WERI-Rb-1 (cell line): ENCODE results near the gene MAPKAP1.

Source experiments
- DNase-seq: peaks from one replicate; pipeline ENCODE4 v3.0.0-alpha.2; 2020
- H3K27ac ChIP-seq: fragments of 250-450 bp; sonication (Bioruptor Pico); 2 replicates; pipeline ENCODE4 v1.5.1; 2020; ENCODE audit warnings: mild to moderate bottlenecking, moderate library complexity
- H3K27me3 ChIP-seq: fragments of 250-450 bp; sonication (Bioruptor Pico); 2 replicates; pipeline ENCODE4 v1.5.1; 2021; ENCODE audit warnings: mild to moderate bottlenecking, low read depth, moderate library complexity; ENCODE audit not compliant: insufficient read depth, severe bottlenecking
- H3K36me3 ChIP-seq: fragments of 250-450 bp; sonication (Bioruptor Pico); 2 replicates; pipeline ENCODE4 v1.5.1; 2020; ENCODE audit warnings: mild to moderate bottlenecking, moderate library complexity
- H3K4me3 ChIP-seq: 2 replicates; pipeline ENCODE4 v1.5.1; 2011; ENCODE audit warnings: low read depth, mild to moderate bottlenecking, control low read depth, low read length
- H3K9me3 ChIP-seq: fragments of 250-450 bp; sonication (Bioruptor Pico); 2 replicates; pipeline ENCODE4 v1.5.1; 2021; ENCODE audit warnings: mild to moderate bottlenecking, moderate library complexity; ENCODE audit not compliant: severe bottlenecking
- CTCF ChIP-seq: IDR thresholded peaks from 2 replicates; pipeline ENCODE4 v1.5.1; 2011; ENCODE audit warnings: low read depth, mild to moderate bottlenecking, control low read depth, inconsistent platforms, low read length

MAPKAP1 gene

GRCh38 chr9:125681086-125681622 lies 25.9 kb downstream of the MAPKAP1 start:
- H3K9me3 ChIP-seq: no peaks in the 10 kb centered on the region
- H3K27me3 ChIP-seq: no peaks in the 10 kb centered on the region
- H3K27ac ChIP-seq: no peak overlapping the region; the same call in 1 of the 2 replicates
- no peak for TF ChIP-seq CTCF
- H3K36me3 ChIP-seq: no peaks in the 10 kb centered on the region; the same call in 1 of the 2 replicates
- H3K4me3 ChIP-seq: no peak overlapping the region
- DNase-seq: no peak

GRCh38 chr9:125680445-125680844 lies 26.6 kb downstream of the MAPKAP1 start:
- no peak overlapping the region for H3K27ac ChIP-seq
- no peaks in the 10 kb centered on the region for H3K9me3 ChIP-seq
- no peak for DNase-seq
- no peaks in the 10 kb centered on the region; the same call in 1 of the 2 replicates for H3K36me3 ChIP-seq
- H3K27me3 ChIP-seq: no peaks in the 10 kb centered on the region
- TF ChIP-seq CTCF: no peak
- no peak overlapping the region for H3K4me3 ChIP-seq

- no peaks in the 10 kb centered on the region; the same call in 1 of the 2 replicates for H3K36me3 ChIP-seq
- no peak for TF ChIP-seq CTCF
- H3K27me3 ChIP-seq: no peaks in the 10 kb centered on the region
- DNase-seq: no peak
- no peak overlapping the region for H3K4me3 ChIP-seq
- H3K27ac ChIP-seq: no peak overlapping the region
- H3K9me3 ChIP-seq: no peaks in the 10 kb centered on the region
Observed at GRCh38 chr9:125679597-125680189, 27.3 kb downstream of the MAPKAP1 start.

GRCh38 chr9:125674981-125675973 lies 31.7 kb downstream of the MAPKAP1 start:
- H3K27me3 ChIP-seq: no peaks in the 10 kb centered on the region
- H3K4me3 ChIP-seq: no peak overlapping the region
- no peak for DNase-seq
- H3K27ac ChIP-seq: no peak overlapping the region
- no peaks in the 10 kb centered on the region for H3K36me3 ChIP-seq
- H3K9me3 ChIP-seq: no peaks in the 10 kb centered on the region
- TF ChIP-seq CTCF: no peak

- H3K9me3 ChIP-seq: no peaks in the 10 kb centered on the region
- no peak overlapping the region for H3K27ac ChIP-seq
- no peaks in the 10 kb centered on the region for H3K27me3 ChIP-seq
- DNase-seq: no peak
- TF ChIP-seq CTCF: no peak
- peaks cover 7% of the 10 kb centered on the region; the same call in 1 of the 2 replicates for H3K36me3 ChIP-seq
- no peak overlapping the region for H3K4me3 ChIP-seq
Observed at GRCh38 chr9:125672876-125673275, 34.1 kb downstream of the MAPKAP1 start.
